GM12865 (cell line): ENCODE results near the gene HAUS6.

Experiments used
- DNase-seq: peaks from one replicate; pipeline ENCODE4 v3.0.0; 2010; ENCODE audit warnings: low read depth
- H3K4me3 ChIP-seq: 2 replicates; pipeline ENCODE4 v1.5.1; 2011; ENCODE audit warnings: mild to moderate bottlenecking, low read depth, low read length, control low read depth
- TF ChIP-seq, protein P1 (sequence below): IDR thresholded peaks from 2 replicates; pipeline ENCODE4 v1.5.1; 2011; ENCODE audit warnings: low read length, control low read depth, low read depth, inconsistent platforms; ENCODE audit not compliant: insufficient read depth; ENCODE audit errors: missing control alignments

The HAUS6 gene

DNA sequence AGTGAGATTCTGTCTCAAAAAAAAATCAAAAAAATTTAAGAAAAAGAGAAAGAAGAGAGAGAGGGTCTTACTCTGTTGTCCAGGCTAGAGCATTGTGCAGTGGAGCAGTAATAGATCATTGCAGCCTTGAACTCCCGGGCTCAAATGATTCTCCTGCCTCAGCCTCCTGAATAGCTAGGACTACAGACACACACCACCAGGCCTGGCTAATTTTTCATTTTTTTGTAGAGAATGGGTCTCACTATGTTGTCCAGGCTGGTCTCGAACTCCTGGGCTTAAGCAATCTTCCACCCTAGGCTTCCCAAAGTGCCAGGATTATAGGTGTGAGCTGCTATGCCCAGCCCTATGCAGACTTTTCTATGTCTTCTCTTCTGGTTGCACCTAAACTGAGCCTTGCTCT lies 28.5 kb downstream of the HAUS6 start:
- H3K4me3 ChIP-seq, result no peak overlapping the region
- TF ChIP-seq, protein P1, sequence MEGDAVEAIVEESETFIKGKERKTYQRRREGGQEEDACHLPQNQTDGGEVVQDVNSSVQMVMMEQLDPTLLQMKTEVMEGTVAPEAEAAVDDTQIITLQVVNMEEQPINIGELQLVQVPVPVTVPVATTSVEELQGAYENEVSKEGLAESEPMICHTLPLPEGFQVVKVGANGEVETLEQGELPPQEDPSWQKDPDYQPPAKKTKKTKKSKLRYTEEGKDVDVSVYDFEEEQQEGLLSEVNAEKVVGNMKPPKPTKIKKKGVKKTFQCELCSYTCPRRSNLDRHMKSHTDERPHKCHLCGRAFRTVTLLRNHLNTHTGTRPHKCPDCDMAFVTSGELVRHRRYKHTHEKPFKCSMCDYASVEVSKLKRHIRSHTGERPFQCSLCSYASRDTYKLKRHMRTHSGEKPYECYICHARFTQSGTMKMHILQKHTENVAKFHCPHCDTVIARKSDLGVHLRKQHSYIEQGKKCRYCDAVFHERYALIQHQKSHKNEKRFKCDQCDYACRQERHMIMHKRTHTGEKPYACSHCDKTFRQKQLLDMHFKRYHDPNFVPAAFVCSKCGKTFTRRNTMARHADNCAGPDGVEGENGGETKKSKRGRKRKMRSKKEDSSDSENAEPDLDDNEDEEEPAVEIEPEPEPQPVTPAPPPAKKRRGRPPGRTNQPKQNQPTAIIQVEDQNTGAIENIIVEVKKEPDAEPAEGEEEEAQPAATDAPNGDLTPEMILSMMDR, result no peak
- DNase-seq, result no peak

DNA sequence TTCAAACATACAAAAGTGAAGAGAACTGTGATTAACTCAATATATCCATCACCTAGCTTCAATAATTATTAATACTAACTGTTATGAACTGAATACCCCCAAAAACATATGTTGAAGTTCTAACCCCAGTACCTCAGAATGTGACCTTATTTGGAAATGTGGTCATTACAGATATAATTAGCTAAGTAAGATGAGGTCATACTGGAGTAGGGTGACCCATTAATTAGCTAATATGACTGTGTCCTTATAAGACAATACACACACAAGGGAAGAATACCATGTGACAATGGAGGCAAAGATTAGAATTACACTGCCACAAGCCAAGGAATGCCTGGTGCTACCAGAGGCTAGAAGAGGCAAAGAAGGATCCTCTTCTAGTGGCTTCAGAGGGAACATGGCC lies 45.7 kb downstream of the HAUS6 start:
- TF ChIP-seq, protein P1, result no peak
- H3K4me3 ChIP-seq, result no peak overlapping the region
- no peak for DNase-seq

DNA sequence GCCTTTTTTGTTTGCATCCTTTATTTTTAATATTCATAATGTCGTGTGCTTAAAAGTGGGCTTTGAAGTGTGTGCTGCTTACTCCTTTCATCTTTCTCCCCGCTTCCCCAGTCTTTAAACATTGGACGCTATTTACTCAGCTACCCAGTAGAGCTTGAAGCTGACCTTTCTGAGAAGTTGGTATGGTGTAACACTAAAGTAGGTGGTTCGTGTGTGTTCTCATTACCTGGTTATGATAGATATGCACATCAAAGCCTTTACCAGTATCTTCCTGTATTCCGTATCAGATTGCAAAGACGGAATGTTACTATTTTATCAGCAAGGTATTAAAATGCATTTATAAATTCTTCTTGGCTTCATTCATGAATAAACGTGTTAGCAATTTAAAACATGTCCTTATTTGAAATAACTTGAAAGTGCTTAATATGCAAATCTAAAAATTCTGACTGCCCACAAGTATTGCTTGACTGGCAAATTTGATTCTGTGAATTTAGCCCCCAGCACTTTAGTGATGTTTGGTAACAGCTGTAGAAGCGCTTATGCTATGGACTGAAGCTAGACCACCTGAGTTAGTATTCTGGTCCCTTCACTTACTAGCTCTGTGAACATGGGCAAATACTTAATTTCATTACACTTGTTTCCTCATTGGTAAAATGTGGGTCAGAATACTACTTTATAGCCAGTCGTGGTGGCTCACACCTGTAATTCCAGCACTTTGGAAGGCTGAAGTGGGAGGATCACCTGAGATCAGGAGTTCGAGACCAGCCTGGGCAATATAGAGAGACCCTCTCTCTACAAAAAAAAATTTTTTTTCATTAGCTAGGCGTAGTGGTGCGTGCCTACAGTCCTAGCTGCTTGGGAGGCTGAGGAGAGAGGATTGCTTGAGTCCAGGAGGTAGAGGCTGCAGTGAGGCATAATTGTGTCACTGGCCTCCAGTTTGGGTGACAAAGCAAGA lies 51.8 kb downstream of the HAUS6 start:
- H3K4me3 ChIP-seq, result peak overlapping the region; percentile 58
- no peak for DNase-seq
- TF ChIP-seq, protein P1, result no peak

DNA sequence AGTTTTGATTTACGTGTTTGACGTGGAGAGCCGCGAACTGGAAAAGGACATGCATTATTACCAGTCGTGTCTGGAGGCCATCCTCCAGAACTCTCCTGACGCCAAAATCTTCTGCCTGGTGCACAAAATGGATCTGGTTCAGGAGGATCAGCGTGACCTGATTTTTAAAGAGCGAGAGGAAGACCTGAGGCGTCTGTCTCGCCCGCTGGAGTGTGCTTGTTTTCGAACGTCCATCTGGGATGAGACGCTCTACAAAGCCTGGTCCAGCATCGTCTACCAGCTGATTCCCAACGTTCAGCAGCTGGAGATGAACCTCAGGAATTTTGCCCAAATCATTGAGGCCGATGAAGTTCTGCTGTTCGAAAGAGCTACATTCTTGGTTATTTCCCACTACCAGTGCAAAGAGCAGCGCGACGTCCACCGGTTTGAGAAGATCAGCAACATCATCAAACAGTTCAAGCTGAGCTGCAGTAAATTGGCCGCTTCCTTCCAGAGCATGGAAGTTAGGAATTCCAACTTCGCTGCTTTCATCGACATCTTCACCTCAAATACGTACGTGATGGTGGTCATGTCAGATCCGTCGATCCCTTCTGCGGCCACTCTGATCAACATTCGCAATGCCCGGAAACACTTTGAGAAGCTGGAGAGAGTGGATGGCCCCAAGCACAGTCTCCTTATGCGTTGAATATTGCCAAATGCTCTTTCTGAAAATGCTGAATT lies 52.6 kb downstream of the HAUS6 start:
- H3K4me3 ChIP-seq, result peak overlapping the region; percentile 58
- DNase-seq, result peak; percentile 32
- TF ChIP-seq, protein P1, result no peak

DNA sequence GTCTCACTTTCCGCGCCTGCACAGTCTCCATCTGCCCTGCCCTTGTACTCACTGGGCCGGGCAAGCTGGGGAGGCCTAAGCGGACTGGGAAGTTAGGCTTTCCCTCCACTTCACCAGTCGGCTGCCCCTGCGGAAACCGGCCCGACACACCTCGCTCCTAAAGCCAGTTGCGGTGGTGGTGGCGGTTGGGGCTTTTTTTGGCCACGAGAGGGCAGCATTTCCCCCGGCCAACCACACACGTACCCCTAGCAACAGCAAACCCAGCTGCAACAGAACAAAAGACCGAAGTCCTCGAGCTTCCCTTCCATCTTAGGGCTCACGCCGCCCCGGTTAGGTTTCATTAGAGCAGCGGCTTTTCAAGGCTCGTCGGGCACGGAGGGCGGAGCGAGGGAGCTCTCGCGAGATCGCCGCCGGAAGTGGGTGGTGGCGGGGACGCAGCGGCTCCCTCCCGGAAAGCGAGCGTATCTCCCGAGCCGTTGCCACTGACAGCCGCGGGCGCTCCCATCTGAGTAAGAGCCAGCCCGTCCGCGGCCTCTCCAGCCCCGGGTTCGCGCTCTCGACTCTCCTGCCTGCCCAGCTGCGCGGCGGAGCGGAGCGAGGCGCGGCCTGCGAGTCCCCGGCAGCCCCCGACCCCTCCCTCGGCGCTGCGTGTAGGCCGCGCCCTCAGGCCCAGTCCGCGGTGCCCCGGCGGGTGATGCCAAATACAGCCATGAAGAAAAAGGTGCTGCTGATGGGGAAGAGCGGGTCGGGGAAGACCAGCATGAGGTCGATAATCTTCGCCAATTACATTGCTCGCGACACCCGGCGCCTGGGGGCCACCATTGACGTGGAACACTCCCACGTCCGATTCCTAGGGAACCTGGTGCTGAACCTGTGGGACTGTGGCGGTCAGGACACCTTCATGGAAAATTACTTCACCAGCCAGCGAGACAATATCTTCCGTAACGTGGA lies 53.5 kb downstream of the HAUS6 start, which contains the start of gene RRAGA:
Gene RRAGA, plus strand, starts transcription at position 462 of the 951 bp plus-strand sequence. Its CDS starts 233 bp downstream, at position 695.
- peak; percentile 98 for DNase-seq
- TF ChIP-seq, protein P1, result peak; percentile 69

DNA sequence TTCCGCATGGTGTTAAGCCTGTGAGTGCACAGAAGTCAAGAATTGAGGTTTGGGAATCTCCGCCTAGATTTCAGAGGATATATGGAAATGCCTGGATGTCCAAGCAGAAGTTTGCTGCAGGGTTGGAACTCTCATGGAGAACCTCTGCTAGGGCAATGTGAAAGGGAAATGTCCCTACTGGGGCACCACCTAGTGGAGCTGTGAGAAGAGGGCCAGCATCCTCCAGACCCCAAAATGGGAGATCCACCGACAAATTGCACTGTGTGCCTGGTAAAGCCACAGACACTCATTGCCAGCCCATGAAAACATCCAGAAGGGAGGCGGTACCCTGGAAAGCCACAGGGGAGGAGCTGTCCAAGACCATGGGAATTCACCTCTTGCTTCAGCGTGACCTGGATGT lies 66.1 kb downstream of the HAUS6 start:
- TF ChIP-seq, protein P1, result peak; percentile 9
- no peak for DNase-seq
- H3K4me3 ChIP-seq, result no peak overlapping the region

More for the DNA sequence above, 53.5 kb downstream of the HAUS6 start, which contains the start of gene RRAGA:
- H3K4me3 ChIP-seq, result peak within 1 kb of the TSS; percentile 58
